Loucy (cell line): ENCODE data around the gene NRXN3.

ENCODE experiments used
- CTCF ChIP-seq: fragments of 200-600 bp; sonication (generic); conservative IDR thresholded peaks from 2 replicates; pipeline ENCODE4 v1.5.1; 2014; ENCODE audit warnings: mild to moderate bottlenecking, antibody characterized with exemption, low read length
- EZH2phosphoT487 ChIP-seq: fragments of 200-600 bp; IDR thresholded peaks from 2 replicates; pipeline ENCODE4 v1.6.1; 2018; ENCODE audit warnings: antibody characterized with exemption, mild to moderate bottlenecking, moderate library complexity, borderline replicate concordance

GRCh38 chr14:79906994-79907393 is 1736.8 kb downstream of the NRXN3 start:
- TF ChIP-seq CTCF (no peak), EZH2phosphoT487 (no peak)
